HG03558 (cell line): ENCODE data around the gene MICOS13.
"Not testable (repeated sequence)": the region's sequence is repeated elsewhere in the genome, so short reads cannot be mapped to it uniquely, and the experiment has no call there.

Experiments used
- ATAC-seq: cut with Tn5 transposase; IDR thresholded peaks from one replicate; pipeline ENCODE4 v1.9.1; 2021; ENCODE audit warnings: moderate number of reproducible peaks; ENCODE audit not compliant: unreplicated experiment; ENCODE audit errors: extremely low read depth

Gene MICOS13

GRCh38 chr19:5688262-5688881 is 8.1 kb upstream of the MICOS13 start:
- not testable (repeated sequence) for ATAC-seq

- no peak for ATAC-seq
These were observed 7.3 kb upstream of the MICOS13 start for GRCh38 chr19:5687360-5688198.

- ATAC-seq = no peak
These were observed 6.5 kb upstream of the MICOS13 start for GRCh38 chr19:5686647-5687359.

GRCh38 chr19:5686326-5686646 is 6.0 kb upstream of the MICOS13 start:
- no peak for ATAC-seq

GRCh38 chr19:5684694-5685430 is 4.5 kb upstream of the MICOS13 start:
- ATAC-seq = no peak

GRCh38 chr19:5683177-5683886 is 3.0 kb upstream of the MICOS13 start:
- no peak for ATAC-seq

GRCh38 chr19:5682107-5682482 is 1.8 kb upstream of the MICOS13 start:
- no peak for ATAC-seq

- no peak for ATAC-seq
These were observed 1.2 kb upstream of the MICOS13 start for GRCh38 chr19:5681391-5682106.

GRCh38 chr19:5680084-5680436 is 256 bp downstream of the MICOS13 start:
- ATAC-seq = no peak

- no peak for ATAC-seq
These were observed 830 bp downstream of the MICOS13 start for GRCh38 chr19:5679289-5680083.

GRCh38 chr19:5678071-5678718 is 2.1 kb downstream of the MICOS13 start:
- no peak for ATAC-seq

GRCh38 chr19:5677580-5677979 is 2.7 kb downstream of the MICOS13 start:
- ATAC-seq = no peak

- no peak for ATAC-seq
These were observed 3.2 kb downstream of the MICOS13 start for GRCh38 chr19:5677136-5677535.

- no peak for ATAC-seq
These were observed 3.6 kb downstream of the MICOS13 start for GRCh38 chr19:5676772-5677105.

GRCh38 chr19:5676105-5676771 is 4.1 kb downstream of the MICOS13 start:
- ATAC-seq = no peak

- no peak for ATAC-seq
These were observed 5.6 kb downstream of the MICOS13 start for GRCh38 chr19:5674714-5675113.

GRCh38 chr19:5673752-5674151 is 6.6 kb downstream of the MICOS13 start:
- ATAC-seq = no peak
